IMR-90 (cell line): ENCODE results near the gene ERC2. TPM values are rescaled to one million over a fixed set of nuclear protein-coding genes. Genes with fewer than 3 reads are reported as not detected.

ENCODE experiments used
- ATAC-seq: fragments of 200-7000 bp; cut with Tn5 transposase; 2 replicates; pipeline ENCODE4 v1.9.1; 2020; ENCODE audit warnings: low read depth, mild to moderate bottlenecking, moderate library complexity
- BruUV-seq: library from RNA; stranded (reverse); fragments of 400-500 nt; replicated peaks from 2 replicates; lab custom pipeline; 2021; lab: Mats Ljungman, UMichigan
- CTCF ChIA-PET: fragments of 300-600 bp; formaldehyde crosslinking; extraction: SDS; loops from one replicate; lab custom pipeline; 2021; ENCODE audit warnings: antibody characterized with exemption; lab: Yijun Ruan, JAX
- POLR2A ChIA-PET: fragments of 300-600 bp; sonication (Branson Sonifier 250); formaldehyde crosslinking; loops from one replicate; lab custom pipeline; 2022; ENCODE audit warnings: antibody characterized with exemption; ENCODE audit not compliant: unreplicated experiment; lab: Charles Lee
- DNase-seq: peaks from one replicate; pipeline ENCODE4 v3.0.0; 2013
- H2AFZ ChIP-seq: replicated peaks from 2 replicates; pipeline ENCODE3; 2013; ENCODE audit warnings: low read length, mild to moderate bottlenecking; ENCODE audit not compliant: poor library complexity
- H2AK5ac ChIP-seq: 2 replicates; pipeline ENCODE4 v1.6.1; 2013; ENCODE audit warnings: low read depth, low read length, inconsistent platforms
- H2AK9ac ChIP-seq: replicated peaks from 2 replicates; pipeline ENCODE3; 2013; ENCODE audit warnings: mild to moderate bottlenecking, low read depth, low read length, moderate library complexity; ENCODE audit not compliant: poor library complexity
- H2BK120ac ChIP-seq: 2 replicates; pipeline ENCODE4 v1.6.1; 2013; ENCODE audit warnings: low read depth, low read length, inconsistent platforms
- H2BK15ac ChIP-seq: 3 replicates; pipeline ENCODE4 v1.6.1; 2013; ENCODE audit warnings: low read depth, low read length, inconsistent platforms
- H2BK20ac ChIP-seq: 2 replicates; pipeline ENCODE4 v1.6.1; 2013; ENCODE audit warnings: low read depth, mild to moderate bottlenecking, inconsistent platforms, low read length, moderate library complexity
- H2BK5ac ChIP-seq: 2 replicates; pipeline ENCODE4 v1.6.1; 2013; ENCODE audit warnings: mild to moderate bottlenecking, low read depth, low read length, inconsistent platforms; ENCODE audit not compliant: poor library complexity, severe bottlenecking
- H3K14ac ChIP-seq: replicated peaks from 2 replicates; pipeline ENCODE4 v1.6.1; 2013; ENCODE audit warnings: low read depth, low read length, inconsistent platforms
- H3K18ac ChIP-seq: 2 replicates; pipeline ENCODE4 v1.6.1; 2013; ENCODE audit warnings: low read depth, low read length, control low read depth
- H3K23ac ChIP-seq: 2 replicates; pipeline ENCODE4 v1.6.1; 2013; ENCODE audit warnings: low read depth, low read length, inconsistent platforms
- H3K27ac ChIP-seq: 2 replicates; pipeline ENCODE4 v1.5.1; 2013; ENCODE audit warnings: mild to moderate bottlenecking, control low read depth, low read length; ENCODE audit not compliant: insufficient read depth
- H3K27me3 ChIP-seq: 2 replicates; pipeline ENCODE4 v1.6.1; 2013; ENCODE audit warnings: low read length; ENCODE audit not compliant: control insufficient read depth, insufficient read depth
- H3K36me3 ChIP-seq: 2 replicates; pipeline ENCODE4 v1.6.1; 2013; ENCODE audit warnings: low read length, mixed read lengths; ENCODE audit not compliant: control insufficient read depth, insufficient read depth
- H3K4ac ChIP-seq: 2 replicates; pipeline ENCODE4 v1.6.1; 2013; ENCODE audit warnings: low read depth, low read length, inconsistent platforms
- H3K4me1 ChIP-seq: 2 replicates; pipeline ENCODE4 v1.6.1; 2013; ENCODE audit warnings: low read length, mixed read lengths; ENCODE audit not compliant: control insufficient read depth, insufficient read depth
- H3K4me2 ChIP-seq: 2 replicates; pipeline ENCODE4 v1.6.1; 2013; ENCODE audit warnings: low read depth, mild to moderate bottlenecking, control low read depth, low read length, moderate library complexity
- H3K4me3 ChIP-seq: 2 replicates; pipeline ENCODE4 v1.5.1; 2013; ENCODE audit warnings: low read depth, mild to moderate bottlenecking, control low read depth, low read length, moderate library complexity; ENCODE audit not compliant: insufficient read depth
- H3K56ac ChIP-seq: 2 replicates; pipeline ENCODE4 v1.6.1; 2013; ENCODE audit warnings: low read length, inconsistent platforms; ENCODE audit not compliant: insufficient read depth; ENCODE audit errors: extremely low read depth
- H3K79me1 ChIP-seq, 2 experiments: 2 replicates each; pipeline ENCODE4 v1.6.1; 2013; ENCODE audit warnings: low read length in 2 of 2, inconsistent platforms in 1 of 2, low read depth in 1 of 2
- H3K9ac ChIP-seq: 2 replicates; pipeline ENCODE4 v1.6.1; 2013; ENCODE audit warnings: low read depth, low read length, control low read depth
- H3K9me1 ChIP-seq: 2 replicates; pipeline ENCODE4 v1.6.1; 2013; ENCODE audit warnings: low read length, inconsistent platforms; ENCODE audit not compliant: insufficient read depth
- H3K9me3 ChIP-seq: 2 replicates; pipeline ENCODE4 v1.6.1; 2013; ENCODE audit warnings: low read length; ENCODE audit not compliant: control insufficient read depth, insufficient read depth
- H4K20me1 ChIP-seq: 2 replicates; pipeline ENCODE4 v1.6.1; 2013; ENCODE audit warnings: low read length, inconsistent platforms; ENCODE audit not compliant: insufficient read depth
- H4K5ac ChIP-seq: 2 replicates; pipeline ENCODE4 v1.6.1; 2013; ENCODE audit warnings: mild to moderate bottlenecking, low read depth, low read length, control low read depth
- H4K8ac ChIP-seq, 2 experiments: 2 replicates each; pipeline ENCODE4 v1.6.1; 2013; ENCODE audit warnings: low read depth in 2 of 2, low read length in 2 of 2, control low read depth in 1 of 2, inconsistent platforms in 1 of 2
- H4K91ac ChIP-seq: 2 replicates; pipeline ENCODE4 v1.6.1; 2013; ENCODE audit warnings: low read depth, low read length, inconsistent platforms; ENCODE audit not compliant: insufficient read depth
- BHLHE40 ChIP-seq: fragments of 150-350 bp; IDR thresholded peaks from 2 replicates; pipeline ENCODE4 v1.6.1; 2016; ENCODE audit warnings: mild to moderate bottlenecking, low read depth, low read length
- CEBPB ChIP-seq: IDR thresholded peaks from 2 replicates; pipeline ENCODE4 v1.6.1; 2012; ENCODE audit warnings: low read depth, low read length, improper control_type of control experiment
- CHD1 ChIP-seq: IDR thresholded peaks from 2 replicates; pipeline ENCODE4 v1.6.1; 2012; ENCODE audit warnings: low read depth, low read length, improper control_type of control experiment
- CTCF ChIP-seq: conservative IDR thresholded peaks from 2 replicates; pipeline ENCODE4 v1.5.1; 2012; ENCODE audit warnings: mild to moderate bottlenecking, low read depth, low read length, improper control_type of control experiment
- ELK1 ChIP-seq: fragments of 150-350 bp; IDR thresholded peaks from 2 replicates; pipeline ENCODE4 v1.6.1; 2016; ENCODE audit warnings: low read depth, mild to moderate bottlenecking, low read length, moderate library complexity, borderline replicate concordance
- FOS ChIP-seq: fragments of 150-350 bp; IDR thresholded peaks from 2 replicates; pipeline ENCODE4 v1.6.1; 2016; ENCODE audit warnings: low read depth, low read length
- MAFK ChIP-seq: IDR thresholded peaks from 2 replicates; pipeline ENCODE4 v1.6.1; 2012; ENCODE audit warnings: low read depth, low read length, improper control_type of control experiment
- MAZ ChIP-seq: IDR thresholded peaks from 2 replicates; pipeline ENCODE4 v1.6.1; 2012; ENCODE audit warnings: low read depth, mild to moderate bottlenecking, low read length, improper control_type of control experiment, moderate library complexity, borderline replicate concordance
- MXI1 ChIP-seq: IDR thresholded peaks from 2 replicates; pipeline ENCODE4 v1.6.1; 2012; ENCODE audit warnings: low read depth, mild to moderate bottlenecking, low read length, moderate library complexity, borderline replicate concordance
- NFE2L2 ChIP-seq: fragments of 150-350 bp; IDR thresholded peaks from 2 replicates; pipeline ENCODE4 v1.6.1; 2016; ENCODE audit warnings: low read depth, mild to moderate bottlenecking, low read length
- POLR2A ChIP-seq: IDR thresholded peaks from 2 replicates; pipeline ENCODE4 v1.6.1; 2012; ENCODE audit warnings: mild to moderate bottlenecking, low read depth, low read length
- RAD21 ChIP-seq: IDR thresholded peaks from 2 replicates; pipeline ENCODE4 v1.6.1; 2012; ENCODE audit warnings: low read length, improper control_type of control experiment
- RCOR1 ChIP-seq: IDR thresholded peaks from 2 replicates; pipeline ENCODE4 v1.6.1; 2012; ENCODE audit warnings: mild to moderate bottlenecking, low read length, improper control_type of control experiment; ENCODE audit not compliant: insufficient replicate concordance
- RFX5 ChIP-seq: IDR thresholded peaks from 2 replicates; pipeline ENCODE4 v1.8.0; 2012; ENCODE audit warnings: low read depth, mild to moderate bottlenecking, low read length, moderate library complexity
- SMC3 ChIP-seq: fragments of 150-350 bp; IDR thresholded peaks from 2 replicates; pipeline ENCODE4 v1.6.1; 2016; ENCODE audit warnings: low read depth, mild to moderate bottlenecking, antibody characterized with exemption, low read length, moderate library complexity
- USF2 ChIP-seq: fragments of 150-350 bp; IDR thresholded peaks from 2 replicates; pipeline ENCODE4 v1.6.1; 2017; ENCODE audit warnings: mild to moderate bottlenecking, antibody characterized with exemption, low read length, low read depth
- WGBS, 2 experiments: methylation state at CpG; one replicate each; pipeline versions ENCODE4 v1.1.5 to v1.1.7; 2013; ENCODE audit warnings: missing lambda C conversion rate in 2 of 2; ENCODE audit not compliant: insufficient read length in 1 of 2; ENCODE audit errors: extremely low coverage in 2 of 2; 5-methylcytosine and 5-hydroxymethylcytosine counted together
- dilution Hi-C: fragments of 300-500 bp; cut with HindIII; formaldehyde crosslinking; loops from one replicate; pipeline ENCODE4 v1.14.3; 2018; ENCODE audit warnings: low sequenced_read_pairs; ENCODE audit not compliant: unreplicated experiment
- in situ Hi-C: fragments of 300-500 bp; cut with MboI; formaldehyde crosslinking; loops from 3 replicates; pipeline ENCODE4 v1.14.3; 2019; ENCODE audit warnings: low sequenced_read_pairs, inconsistent platforms, mixed read lengths
- intact Hi-C: fragments of 100-400 bp; cut with micrococcal nuclease; formaldehyde crosslinking; loops from 2 replicates; pipeline ENCODE4 v1.10.0; 2022
- polyA plus RNA-seq, 3 experiments: library from polyadenylated mRNA; depleted of rRNA; stranded (reverse); fragments of >200 nt; gene quantifications; 2 replicates each; pipeline ENCODE4 v1.2.3, GENCODE V29; 2012; ENCODE audit warnings: low replicate concordance in 1 of 3
- total RNA-seq: library from RNA; depleted of rRNA; stranded (reverse); fragments of >200 nt; gene quantifications from 2 replicates; pipeline ENCODE4 v1.2.3, GENCODE V29; 2012

The ERC2 gene
- total and polyA plus RNA-seq, 2 of the 4 experiments (the other 2 are of a cell fraction), result 0.17 to 0.18 TPM

- no peak overlapping the region for H2BK5ac ChIP-seq
- intact Hi-C loops, result no loop called here
- CTCF ChIA-PET, result no interaction called here
- H4K8ac ChIP-seq, result no peak overlapping the region
- POLR2A ChIA-PET, result no interaction called here
- in situ Hi-C loops, result no loop called here
- ATAC-seq (no peak), DNase-seq (no peak)
- no peak overlapping the region for H3K4me3 ChIP-seq
- TF ChIP-seq CTCF (no peak), RFX5 (no peak), POLR2A (no peak), SMC3 (no peak), ELK1 (no peak), USF2 (no peak), RAD21 (no peak), BHLHE40 (no peak), CHD1 (no peak), MAZ (no peak), NFE2L2 (no peak), MXI1 (no peak), FOS (no peak), MAFK (no peak), RCOR1 (no peak), CEBPB (no peak)
- H3K14ac ChIP-seq, result no peak overlapping the region
- no peak overlapping the region for H3K27ac ChIP-seq
- H3K79me1 ChIP-seq, result no peaks in the 10 kb centered on the region
- H3K36me3 ChIP-seq, result no peaks in the 10 kb centered on the region
- H2BK120ac ChIP-seq, result no peak overlapping the region
- no peaks in the 10 kb centered on the region for H3K9me3 ChIP-seq
- H3K4me1 ChIP-seq, result no peaks in the 10 kb centered on the region
- H3K9me1 ChIP-seq, result no peaks in the 10 kb centered on the region
- H4K91ac ChIP-seq, result no peak overlapping the region
- H3K4ac ChIP-seq, result no peak overlapping the region
- dilution Hi-C loops, result no loop called here
- WGBS, 2 experiments, result 88% methylated on average over 1 of the region's 3 CpGs; no CpG with 5 or more reads in 1 of the 2 experiments
- no peaks in the 10 kb centered on the region for H3K27me3 ChIP-seq
- no peak overlapping the region for H3K56ac ChIP-seq
- H3K23ac ChIP-seq, result no peak overlapping the region
- no peak overlapping the region for H3K9ac ChIP-seq
- H3K18ac ChIP-seq, result no peak overlapping the region
- H4K5ac ChIP-seq, result no peak overlapping the region
- H2AFZ ChIP-seq, result no peak overlapping the region
- H2AK9ac ChIP-seq, result no peak overlapping the region
- no peak overlapping the region for H3K4me2 ChIP-seq
- no peak overlapping the region for H2BK20ac ChIP-seq
- H4K20me1 ChIP-seq, result no peaks in the 10 kb centered on the region
- H2AK5ac ChIP-seq, result no peak overlapping the region
- BruUV-seq, result no TSS peak
- no peak overlapping the region for H2BK15ac ChIP-seq
These were observed 151.3 kb downstream of the ERC2 start for GRCh38 chr3:56316944-56317343.
